ENCODE measurements around the gene PTGIS.

The PTGIS gene

DNA sequence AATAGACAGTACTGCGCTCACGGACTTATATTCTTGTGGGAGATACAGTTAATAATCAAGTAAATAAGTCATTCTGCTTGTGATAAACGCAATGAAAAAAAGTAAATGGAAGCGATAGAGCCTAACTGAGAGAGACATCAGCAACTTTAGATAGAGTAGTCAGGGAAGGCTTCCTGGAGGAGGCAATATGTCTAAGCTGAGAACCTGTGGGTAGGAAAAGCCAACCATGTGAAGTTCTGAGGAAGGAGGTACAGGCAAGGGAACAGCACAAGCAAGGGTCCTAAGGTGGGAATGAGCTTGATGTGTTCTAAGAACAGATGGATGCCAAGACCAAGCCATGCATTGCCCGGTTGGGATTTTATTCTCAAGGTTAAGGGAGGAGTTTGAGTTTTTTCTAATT, 78.2 kb downstream of the PTGIS start:
- no peak for DNase-seq

DNA sequence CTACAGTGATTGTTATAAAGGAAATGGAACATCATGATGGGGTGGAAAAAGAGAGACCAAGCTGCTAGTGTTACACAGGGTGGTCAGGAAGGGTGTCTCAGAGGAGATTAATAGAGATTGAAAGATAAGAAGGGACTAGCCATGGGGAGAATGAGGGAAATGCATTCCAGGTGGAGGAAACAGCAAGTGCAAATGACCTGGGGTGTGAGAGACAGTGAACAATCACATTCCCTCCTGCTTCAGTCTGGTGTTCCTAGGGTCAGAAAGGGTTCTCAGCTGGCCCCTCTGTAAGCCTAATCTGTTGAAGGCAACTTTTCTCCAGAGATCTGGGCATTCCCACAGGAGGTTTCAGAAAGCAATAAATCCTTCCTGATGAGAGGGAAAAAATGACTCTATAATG, 81.9 kb downstream of the PTGIS start:
- no peak for DNase-seq

DNA sequence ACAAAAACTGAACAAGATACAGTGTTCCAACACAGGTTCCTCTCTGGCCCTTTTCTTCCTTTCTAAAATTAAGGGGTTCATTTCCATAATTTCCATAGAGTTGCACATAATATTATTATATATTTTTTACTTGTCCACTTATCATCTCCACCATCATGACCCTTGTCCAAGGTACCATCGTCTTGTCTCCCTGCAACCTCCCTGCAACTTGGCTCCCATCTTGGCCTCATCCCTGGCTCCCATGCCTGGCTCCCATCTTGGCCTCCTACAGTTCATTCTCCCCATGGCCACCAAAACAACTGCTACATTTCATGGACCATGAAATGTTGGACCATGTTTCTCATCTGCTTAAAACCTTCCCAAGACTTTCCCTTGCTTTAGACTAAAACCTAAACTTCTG, 82.4 kb downstream of the PTGIS start:
- DNase-seq = no peak

DNA sequence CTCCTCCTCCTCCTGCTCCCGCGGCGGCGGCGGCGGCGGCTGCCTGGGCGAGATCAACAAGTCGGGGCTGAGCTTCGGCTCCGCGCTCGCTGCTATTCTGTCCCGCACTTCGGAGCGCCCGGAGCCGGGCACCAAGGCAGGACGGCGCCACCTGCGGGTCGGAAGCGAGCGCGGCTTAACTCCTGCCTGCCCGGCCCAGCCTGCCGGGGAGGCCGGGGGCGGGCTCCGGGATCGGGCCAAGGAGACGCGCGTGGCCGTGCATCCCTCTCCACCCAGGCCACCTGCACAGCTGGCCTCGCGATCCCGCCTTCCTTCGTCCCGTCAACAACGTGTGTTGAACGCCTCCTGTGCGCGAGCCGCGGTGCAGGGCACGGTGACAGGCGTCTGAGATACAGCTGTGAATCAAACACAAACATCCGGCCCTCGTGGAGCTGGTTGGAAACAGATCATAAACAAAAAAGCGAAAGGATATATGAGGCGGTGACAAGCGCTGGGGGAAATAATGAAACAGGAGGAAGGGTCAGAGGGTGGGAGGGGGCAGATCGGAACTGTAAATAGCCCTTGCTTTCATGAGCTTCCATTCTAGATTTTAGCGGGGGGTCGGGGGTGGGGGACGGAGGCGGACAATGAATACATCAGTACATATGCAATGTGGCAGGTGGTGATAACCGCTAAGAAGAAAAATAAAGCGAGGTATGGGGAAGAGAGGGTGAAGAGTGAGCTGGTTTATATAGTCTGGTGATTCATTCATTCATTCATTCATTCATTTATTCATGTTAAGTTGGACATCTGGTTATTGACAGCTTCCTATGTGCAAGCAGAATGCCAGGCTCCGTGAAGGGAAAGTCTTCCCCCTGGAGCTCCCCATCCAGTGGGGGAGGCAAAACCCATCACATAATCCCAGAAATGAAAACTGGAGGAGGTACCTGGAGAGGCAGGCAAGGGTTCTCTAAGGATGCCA, 83.5 kb downstream of the PTGIS start:
- DNase-seq = peak; percentile 33

DNA sequence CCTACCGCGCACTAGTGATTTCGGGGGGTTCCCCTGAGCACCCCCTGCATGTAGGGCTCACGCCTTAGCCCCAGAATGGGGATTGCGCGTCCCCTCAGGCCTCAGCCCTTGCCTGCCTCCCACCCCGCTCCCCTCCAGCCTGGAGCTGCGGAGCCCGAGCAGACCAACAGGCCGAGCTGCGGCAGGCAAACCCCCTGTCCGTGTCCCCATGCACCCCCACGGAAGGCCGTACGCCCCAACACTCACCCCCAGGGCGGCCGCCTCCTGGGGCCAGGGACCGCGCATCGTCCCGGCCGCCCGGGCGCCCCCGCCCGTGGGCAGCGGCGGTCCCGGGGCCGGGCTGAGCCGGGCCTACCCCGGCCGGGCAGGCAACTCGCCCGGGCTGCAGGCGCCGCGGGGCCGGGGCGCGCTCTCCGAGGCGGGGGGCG, 84.2 kb downstream of the PTGIS start:
- no peak for DNase-seq

DNA sequence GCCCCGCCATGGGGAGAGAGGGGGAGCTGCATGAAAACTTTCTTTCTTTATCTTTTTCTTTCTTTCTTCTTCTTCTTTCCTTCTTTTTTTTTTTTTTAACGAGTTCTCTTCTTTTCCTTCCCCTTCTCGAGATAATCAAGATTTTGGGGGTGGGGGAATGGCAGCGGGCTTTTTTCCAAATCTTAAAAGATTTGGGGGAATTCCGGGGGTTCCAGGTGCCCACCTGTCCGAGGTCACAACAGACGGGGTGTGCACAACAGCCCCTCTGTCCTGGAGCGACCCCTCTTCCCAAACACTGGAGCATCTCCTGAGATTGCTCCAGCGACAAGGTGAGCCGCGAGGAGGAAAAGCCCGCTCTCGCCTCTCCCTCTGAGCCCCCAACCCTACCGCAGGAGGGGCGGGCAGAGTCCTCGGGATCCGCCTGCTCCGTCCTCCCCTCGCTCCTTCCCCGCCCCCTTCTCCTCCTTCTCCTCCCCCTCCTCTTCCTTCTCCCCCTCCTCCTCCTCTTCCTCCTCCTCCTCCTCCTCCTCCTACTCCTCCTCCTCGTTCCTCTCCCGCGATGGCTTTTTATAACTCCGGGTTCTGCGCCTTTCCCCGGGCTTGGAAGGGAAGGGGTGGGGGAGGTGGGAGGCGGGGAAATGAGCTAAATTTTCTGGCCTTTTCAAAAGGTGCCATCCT, 84.8 kb downstream of the PTGIS start:
- DNase-seq = no peak

DNA sequence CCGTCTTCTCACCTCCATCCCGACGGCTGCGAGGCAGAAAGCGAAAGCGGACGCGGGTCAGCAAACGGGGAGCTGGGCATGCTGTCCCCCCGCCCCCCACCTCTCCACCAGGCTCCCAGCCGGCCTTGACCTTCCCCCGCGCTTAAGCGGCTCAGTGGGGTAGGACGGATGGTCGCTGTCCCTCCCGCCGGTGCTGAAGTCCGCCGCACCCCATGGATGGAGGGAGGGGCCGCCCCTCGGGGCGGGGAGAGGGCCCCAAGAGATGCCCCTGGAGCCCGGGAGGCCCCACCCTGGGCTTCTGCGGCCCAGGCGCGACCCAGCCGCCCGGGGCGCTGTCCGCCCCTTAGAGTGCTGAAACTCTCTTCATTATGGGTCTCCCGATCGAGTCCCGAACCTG, 85.3 kb downstream of the PTGIS start, which contains the start of gene KCNB1:
TSS of gene KCNB1 (minus strand) at position 48 of the 397 bp plus-strand sequence. CDS start 188 bp downstream, outside the sequence.
- DNase-seq = peak; percentile 29

DNA sequence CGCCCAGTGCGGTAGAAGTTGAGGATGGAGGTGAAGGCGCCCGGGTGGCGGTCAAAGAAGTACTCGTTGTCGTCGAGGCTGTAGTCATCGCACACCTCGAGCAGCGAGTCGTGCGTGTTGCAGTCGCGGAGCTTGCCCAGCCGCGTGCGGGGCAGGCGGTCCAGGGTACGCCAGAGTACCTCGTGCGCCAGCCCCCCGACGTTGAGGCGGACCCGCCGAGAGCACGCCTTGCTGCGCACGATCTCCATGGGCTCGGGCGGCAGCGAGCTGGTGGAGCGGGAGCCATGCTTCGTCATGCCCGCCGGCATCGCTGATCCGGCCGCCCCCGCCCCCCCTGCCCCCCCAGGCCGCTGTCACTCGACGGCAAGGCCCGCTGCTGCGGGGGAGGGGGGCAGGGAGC, 85.8 kb downstream of the PTGIS start:
- DNase-seq = no peak

DNA sequence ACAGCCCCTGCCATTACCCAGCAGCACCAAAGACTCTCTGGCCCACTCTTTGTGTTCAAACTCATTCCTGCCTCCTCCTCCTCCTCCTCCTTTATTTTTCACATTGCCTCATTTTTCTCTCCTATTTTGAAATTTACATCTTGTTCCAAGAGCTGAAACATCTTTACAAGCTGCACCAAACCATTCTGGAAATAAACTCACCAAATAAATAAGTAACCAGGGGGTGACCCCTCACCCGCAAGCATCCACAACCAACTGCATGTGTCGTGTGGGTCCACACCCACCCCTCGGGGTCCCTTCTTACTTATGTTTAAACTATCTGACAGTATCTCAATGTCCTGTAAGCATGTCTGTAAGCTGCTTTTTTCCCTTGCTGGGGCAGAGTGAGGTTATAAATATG, 86.8 kb downstream of the PTGIS start:
- DNase-seq = no peak

DNA sequence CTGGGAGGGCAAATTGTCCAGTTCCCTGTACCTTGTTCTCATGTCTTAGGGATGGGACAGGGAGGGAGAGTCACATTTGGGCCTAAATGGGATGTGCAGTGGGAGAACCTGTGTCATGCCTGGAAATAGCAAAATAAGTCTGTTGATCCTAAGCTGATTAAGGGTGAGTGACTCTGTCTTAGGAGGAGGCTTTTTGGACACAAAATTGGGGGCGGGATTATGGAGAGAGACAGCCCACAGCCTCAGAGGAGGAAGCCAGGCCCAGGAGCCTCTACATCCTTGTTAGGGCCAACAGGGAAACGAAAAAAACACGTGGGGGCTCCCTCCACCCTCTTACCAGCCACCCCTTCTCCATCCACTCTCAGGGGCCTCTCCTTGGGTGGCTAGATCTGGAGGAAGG, 87.7 kb downstream of the PTGIS start:
- DNase-seq = no peak

DNA sequence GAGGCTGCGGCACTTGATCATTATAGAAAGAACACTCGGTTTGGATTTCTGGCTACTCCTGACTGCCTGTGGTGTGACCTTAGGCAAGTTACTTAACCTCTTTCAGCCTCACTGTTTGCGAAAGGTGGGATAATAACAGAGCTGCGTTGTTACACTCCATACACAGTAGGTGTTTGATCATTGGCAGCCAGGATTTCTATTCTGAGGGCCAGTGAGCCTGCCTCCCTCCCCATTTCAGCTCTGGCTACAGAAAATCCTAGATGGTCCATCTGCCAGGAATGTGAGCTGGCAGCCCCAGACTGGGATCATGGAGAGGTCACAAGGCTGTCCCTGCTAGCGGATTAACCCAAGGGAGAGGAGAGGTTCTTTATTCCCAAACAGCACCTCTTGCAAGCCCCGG, 88.2 kb downstream of the PTGIS start:
- DNase-seq = no peak

DNA sequence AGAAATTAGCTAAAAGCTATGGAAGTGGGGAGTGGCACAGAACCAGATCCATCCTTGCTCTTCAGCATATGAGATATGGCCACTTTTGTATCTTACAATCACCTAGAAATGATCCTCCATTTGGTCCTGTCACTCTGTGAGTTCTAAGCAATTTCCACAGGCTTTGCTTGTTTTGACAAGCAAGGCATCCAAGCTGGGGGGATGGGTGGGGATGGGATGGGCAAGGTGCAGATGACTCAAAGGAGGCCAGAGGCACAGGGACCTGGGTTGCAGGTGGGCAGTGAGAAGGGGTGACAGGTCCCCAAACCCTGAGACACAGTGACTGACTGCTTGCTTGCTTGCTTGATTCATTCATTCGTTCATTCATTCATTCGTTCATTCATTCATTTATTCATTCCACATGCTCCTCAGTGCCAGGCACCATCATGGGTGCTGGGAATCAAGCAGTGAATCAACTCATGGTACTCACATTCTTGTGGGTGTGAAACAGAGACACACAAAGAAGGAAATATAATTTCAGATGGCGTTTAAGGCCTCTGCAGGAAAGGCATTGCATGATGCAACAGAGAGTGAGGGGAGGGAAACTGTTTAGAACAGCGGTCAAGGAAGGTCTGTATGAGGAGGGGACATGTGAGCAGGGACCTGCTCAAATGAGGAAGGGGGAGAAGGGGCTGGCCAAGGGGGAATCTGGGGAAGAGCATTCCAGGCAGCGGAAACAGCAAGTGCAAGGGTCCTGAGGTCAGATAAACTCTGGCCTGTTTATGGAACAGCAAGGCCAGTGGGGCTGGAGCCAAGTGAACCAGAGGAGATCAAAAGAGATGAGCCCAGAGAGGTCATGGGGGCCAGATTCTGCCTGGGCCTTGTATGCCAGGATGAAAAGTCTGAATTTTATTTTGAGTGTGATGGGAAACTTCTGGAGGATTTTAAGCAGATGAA, 88.9 kb downstream of the PTGIS start:
- no peak for DNase-seq

DNA sequence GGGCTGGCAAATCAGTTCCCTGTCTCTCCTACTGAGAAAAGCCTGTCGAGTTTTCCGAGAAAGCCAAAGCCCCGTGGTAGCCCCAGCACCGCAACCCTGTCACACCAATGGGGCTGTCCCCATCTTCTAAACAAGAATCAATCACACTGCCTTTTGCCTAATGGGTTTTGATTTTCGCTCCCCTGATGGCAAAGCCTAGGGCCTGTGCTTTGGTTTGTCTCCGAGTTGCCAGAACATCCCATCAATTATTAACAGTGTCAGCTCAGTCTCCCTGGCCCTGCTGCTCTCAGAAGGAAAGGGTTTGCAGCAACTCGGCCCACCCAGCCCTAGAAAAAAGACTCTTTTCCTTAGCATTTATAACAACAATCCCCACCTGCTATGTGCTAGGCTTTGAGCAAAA, 89.7 kb downstream of the PTGIS start:
- no peak for DNase-seq

DNA sequence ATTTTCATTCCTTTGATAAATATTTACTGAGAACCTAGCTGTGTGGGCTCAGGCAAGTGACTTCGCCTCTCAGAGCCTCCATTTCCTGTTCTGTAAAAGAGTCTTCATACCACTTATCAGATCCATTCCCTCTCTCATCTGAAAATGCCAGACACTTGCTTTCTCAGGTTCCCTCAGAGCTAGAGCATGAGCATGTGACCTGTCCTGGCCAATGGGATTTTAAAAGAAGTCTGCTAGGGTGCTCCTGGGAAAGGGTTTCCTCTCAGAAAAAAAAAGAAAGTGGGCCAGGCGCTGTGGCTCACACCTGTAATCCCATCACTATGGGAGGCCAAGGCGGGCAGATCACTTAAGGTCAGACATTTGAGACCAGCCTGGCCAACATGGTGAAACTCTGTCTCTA, 90.7 kb downstream of the PTGIS start:
- no peak for DNase-seq

DNA sequence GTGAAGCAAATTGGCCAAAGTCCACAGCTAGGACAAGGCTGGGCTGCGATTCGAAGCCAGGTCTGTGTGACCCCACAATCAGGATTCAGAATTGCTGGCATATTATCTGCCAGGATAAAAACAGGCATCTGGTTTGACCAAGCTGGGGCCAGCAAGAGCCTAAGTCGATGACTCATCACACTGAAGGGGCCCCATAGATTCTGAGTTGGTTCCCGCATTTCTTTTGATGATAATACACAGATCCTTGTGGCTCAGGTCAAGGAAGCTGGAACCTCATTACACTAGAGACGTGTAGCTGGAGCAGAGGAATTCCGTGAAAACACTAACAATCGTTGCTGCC, 92.0 kb downstream of the PTGIS start:
- DNase-seq = no peak

DNA sequence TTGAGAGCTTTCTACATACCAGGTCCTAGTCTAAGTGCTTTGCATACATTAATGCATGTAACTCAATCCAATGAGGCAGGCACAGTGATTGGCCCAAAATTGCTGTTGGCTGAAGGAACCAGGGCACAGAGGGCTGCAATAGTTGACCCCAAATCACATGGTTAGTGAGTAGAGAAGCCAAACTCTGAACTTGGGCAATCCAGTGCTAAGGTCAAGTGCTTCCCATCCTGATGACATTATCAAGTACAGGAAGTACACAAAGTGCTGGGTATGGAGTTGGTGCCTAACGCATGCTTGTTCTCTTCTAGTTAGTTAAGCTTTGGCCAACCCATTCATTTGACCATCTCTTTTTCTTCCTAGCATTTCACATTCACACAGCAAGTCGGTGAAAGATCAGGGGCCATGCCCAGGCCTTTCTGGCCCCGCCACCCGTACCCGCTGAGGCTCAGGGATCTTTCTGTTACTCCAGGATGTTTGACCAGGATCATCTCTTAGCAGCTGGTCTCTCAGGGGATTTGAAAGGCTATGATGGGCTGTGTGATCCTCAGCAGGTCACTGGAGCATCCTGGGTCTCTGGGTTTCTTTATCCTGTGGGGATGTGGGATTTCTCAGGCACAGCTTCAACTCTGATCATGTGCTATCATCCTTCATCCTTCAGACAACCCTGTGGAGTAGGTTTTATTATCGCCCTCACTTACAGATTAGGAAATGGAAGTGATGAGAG, 92.5 kb downstream of the PTGIS start:
- no peak for DNase-seq

DNA sequence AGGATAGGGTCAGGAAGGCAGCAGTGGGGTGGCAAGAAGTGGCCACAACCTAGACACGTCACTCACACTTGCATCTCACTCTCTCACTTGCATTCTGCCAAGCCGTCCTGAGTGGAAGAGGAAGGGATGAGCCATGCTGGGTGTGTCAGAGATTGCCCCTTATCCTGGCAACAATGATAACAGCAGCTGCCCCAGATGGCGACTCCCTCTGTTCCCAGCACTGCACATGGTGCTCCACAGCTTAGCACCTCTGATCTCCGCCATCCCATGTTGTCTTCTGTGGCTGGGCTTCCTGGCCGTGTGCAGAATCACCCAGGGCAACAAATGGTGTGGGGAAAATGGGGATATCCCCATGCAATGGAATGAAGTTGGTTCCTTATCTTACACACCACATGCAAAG, 96.5 kb downstream of the PTGIS start:
- DNase-seq = no peak

DNA sequence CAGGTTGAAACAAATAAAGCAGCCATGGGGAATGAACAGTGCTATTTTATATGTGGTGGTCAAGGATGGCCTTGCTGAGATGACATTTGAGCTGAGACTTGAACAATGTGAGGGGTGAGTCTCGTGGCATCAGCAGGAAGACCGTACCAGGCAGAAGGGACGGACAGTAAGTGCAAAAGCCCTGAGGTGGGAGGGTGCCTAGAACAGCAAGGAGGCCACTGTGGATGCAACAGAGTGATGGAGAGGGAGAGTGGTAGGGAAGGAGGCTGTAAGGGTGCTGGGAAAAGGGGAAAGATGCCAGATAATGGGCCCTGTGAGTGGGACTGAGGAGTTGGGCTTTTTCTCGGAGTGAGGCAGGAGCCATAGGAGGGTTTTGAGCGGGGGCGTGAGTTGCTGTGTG, 97.0 kb downstream of the PTGIS start:
- no peak for DNase-seq

DNA sequence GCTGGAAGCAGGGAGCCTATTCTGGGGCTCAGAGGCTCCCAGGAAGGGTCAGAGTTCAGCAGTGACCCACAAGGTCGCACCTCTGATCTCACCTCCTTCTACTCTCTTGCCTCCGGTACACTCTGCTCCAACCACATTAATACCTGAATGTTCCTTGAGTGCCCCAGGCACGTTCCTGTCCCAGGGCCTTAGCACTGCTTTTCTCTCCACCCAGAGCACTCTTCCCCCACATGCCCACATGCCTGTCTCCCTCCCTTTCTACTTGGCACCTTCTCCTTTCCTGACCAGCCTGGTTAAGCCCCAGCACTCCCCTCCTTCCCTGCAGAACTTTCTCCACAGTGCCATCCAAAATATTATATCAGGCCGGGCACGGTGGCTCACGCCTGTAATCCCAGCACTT, 98.9 kb downstream of the PTGIS start:
- DNase-seq = no peak

DNA sequence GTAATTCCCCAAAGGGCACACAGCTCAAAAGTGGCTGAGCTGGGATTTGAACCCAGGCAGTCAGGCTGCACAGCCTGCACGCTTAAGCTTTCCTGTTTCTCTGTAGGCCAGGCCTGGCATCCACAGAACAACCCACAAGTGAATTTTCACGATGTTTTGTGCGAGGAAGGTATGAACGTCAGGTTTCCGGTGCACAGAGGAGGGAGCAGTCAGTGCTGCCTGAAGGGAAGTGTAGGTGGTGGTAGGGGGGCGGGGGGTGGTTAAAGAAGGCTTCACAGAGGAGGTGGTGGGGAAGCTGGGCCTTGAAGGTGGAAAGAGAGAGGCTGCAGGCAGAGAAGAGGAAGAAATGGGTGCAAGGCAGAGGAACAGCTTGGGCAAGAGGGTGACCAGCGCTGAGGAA, 99.5 kb downstream of the PTGIS start:
- no peak for DNase-seq

DNA sequence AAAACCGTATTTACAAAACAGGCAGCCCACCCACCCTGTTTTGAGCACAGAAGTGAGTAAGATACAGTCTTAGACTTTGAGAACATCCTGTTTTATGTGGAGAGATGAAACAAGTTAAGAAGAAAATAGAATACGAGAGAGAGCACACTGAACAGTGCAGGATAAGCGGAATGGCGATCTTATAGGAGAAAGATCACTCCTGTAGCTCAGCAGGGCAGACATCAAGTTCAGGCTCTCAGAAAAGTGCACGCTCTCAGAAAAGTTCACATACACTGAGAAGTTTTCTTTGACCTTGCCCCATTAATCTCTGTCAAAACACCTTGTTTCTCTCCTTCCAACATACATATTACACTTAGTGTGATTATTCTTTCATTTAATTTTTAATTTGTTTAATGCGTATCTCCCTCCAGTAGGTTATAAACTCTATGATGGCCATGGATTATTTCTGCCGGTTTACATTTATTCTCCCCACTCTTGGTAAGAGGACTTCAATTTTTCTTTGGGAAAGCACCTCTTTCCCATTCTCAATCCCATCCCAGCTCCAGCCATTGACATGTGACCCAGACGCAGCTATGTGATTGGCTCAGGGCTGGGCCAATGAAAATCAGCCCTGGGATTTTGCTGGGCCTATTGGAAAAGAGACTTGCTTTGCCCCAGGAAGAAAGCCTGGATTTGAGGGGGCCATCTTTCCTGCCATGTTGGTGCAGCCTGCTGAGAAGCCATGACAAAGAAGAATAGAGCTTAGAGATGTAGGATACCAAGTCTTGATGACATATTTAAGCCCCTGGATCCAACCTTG, 101.6 kb downstream of the PTGIS start:
- no peak for DNase-seq

DNA sequence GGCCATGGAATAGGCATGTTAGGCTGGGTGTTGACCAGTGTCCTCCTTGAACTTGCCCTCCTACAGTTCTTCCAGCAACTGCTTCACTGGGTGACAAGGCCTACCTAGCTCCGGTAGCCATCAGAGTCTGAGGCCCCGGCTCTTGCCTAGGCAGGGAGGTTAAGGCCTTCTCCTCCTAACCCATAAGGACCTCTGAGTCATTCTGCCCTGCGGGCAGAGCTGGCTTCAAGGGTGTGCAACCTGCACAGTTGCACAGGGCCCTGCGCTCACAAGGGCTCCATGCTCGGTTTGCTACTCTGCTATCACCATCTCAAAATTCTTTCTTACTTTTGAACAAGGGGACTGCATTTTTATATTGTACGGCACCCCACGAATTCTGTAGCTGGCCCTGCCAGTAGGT, 103.4 kb downstream of the PTGIS start:
- no peak for DNase-seq

Measured in activated gamma-delta T cell treated with Interleukin-2 at 50 U/mL for 16 hours (primary cell).